Pancreas (tissue), 10 donors: ENCODE results near the gene KRT38. TPM values are rescaled to one million over a fixed set of nuclear protein-coding genes. Genes with fewer than 3 reads are reported as not detected.

ENCODE experiments used
- ATAC-seq, 4 donors: fragments of 200-7000 bp; cut with Tn5 transposase; one replicate each; pipeline versions ENCODE4 v1.8.0 to v1.9.1; 2020; ENCODE audit warnings: mild to moderate bottlenecking in 4 of 4, moderate library complexity in 4 of 4
- DNase-seq, 6 donors: peaks; one replicate each; pipeline ENCODE4 v3.0.0-alpha.2; 2020
- FAIRE-seq: peaks from 2 replicates; lab custom pipeline; 2012; peaks lifted over from hg19 to GRCh38; lab: Jason Lieb, UNC
- H3K27ac ChIP-seq, 4 donors: fragments of 200-600 bp; sonication (generic); 1 replicate in 3 of 4; 2 replicates in 1 of 4; pipeline versions ENCODE4 v1.5.0 to v1.8.0; 2020
- H3K27me3 ChIP-seq, 4 donors: fragments of 200-600 bp; one replicate each; pipeline ENCODE4 v1.8.0; 2021
- H3K36me3 ChIP-seq, 3 donors: fragments of 200-600 bp; sonication (generic) in 1 of 3; one replicate each; pipeline versions ENCODE4 v1.5.0 to v1.8.0; 2020 to 2021
- H3K4me1 ChIP-seq, 3 donors: fragments of 200-600 bp; one replicate each; pipeline ENCODE4 v1.8.0; 2021
- H3K4me3 ChIP-seq, 4 donors: fragments of 200-600 bp; sonication (generic) in 2 of 4; one replicate each; pipeline versions ENCODE4 v1.5.0 to v1.8.0; 2020 to 2021
- H3K9me3 ChIP-seq, 4 donors: fragments of 200-600 bp; one replicate each; pipeline ENCODE4 v1.8.0; 2021
- WGBS, 2 donors: extraction: QIAGEN DNeasy Blood & Tissue Kit; methylation state at CpG; one replicate each; pipeline ENCODE4 v1.1.7; 2013; 5-methylcytosine and 5-hydroxymethylcytosine counted together
- intact Hi-C, 3 donors: fragments of 100-400 bp; cut with DNase I; formaldehyde crosslinking; loops; one replicate each; pipeline versions ENCODE4 v1.11.1 to v1.14.2; 2022
- polyA plus RNA-seq, 2 donors: library from polyadenylated mRNA; stranded (reverse); fragments of 200-250 nt; gene quantifications; one replicate each; pipeline ENCODE4 v1.2.3, GENCODE V29; 2013
- total RNA-seq, 6 donors: library from RNA; stranded (reverse); fragmentation: NEBNext Ultra II Directional in 4 of 6; extraction: Animal tissue kit (Norgen Biotek cat#: 25700) in 4 of 6; gene quantifications; one replicate each; pipeline versions ENCODE4 v1.2.1 to v1.2.4, GENCODE V29; 2021 to 2023
- TF ChIP-seq, protein P1 (sequence below), 4 donors: fragments of 200-600 bp; sonication (generic) in 3 of 4; IDR thresholded peaks; one replicate each; pipeline versions ENCODE4 v1.5.0 to v1.8.0; 2021; ENCODE audit warnings: antibody characterized with exemption in 4 of 4
- donor health status: healthy with polysubstance abuse.
- donor health status: DM: no; HTN: no; CAD: no; lungs with moderate emphysema.
- donor health status: DM: no; HTN: no; CAD: no.
- donor health status: control.
- donor health status: control.
- donor health status: Bipolar disorder and iron deficiency.
- donor health status: DM: yes; HTN: yes; CAD: no.
- donor health status: DM: no; HTN: no; CAD: no.
- donor health status: DM: no; HTN: no; CAD: no.
- donor health status: DM: yes; HTN: yes; CAD: no.

Gene KRT38
- total and polyA plus RNA-seq, 8 donors: not detected

DNA sequence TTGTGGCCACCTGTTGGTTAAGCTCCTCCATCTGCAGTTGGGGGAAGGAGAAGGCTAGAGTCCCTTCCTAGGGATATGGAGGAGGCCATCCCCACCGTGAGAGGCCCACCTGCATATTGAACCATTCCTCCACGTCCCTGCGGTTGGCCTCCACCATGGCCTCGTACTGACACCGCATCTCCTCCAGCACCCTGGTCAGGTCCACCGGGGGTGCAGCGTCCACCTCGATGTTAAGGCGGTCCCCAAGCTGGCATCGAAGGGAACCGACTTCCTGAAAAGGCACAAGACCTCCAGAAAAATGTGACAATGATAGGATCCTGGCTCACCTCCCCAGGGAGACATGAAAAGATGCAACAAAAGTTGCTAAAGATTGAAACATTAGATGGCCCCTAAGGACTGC lies 23.4 kb upstream of the KRT38 start:
- H3K4me1 ChIP-seq: no peaks in the 10 kb centered on the region
- TF ChIP-seq, protein P1, sequence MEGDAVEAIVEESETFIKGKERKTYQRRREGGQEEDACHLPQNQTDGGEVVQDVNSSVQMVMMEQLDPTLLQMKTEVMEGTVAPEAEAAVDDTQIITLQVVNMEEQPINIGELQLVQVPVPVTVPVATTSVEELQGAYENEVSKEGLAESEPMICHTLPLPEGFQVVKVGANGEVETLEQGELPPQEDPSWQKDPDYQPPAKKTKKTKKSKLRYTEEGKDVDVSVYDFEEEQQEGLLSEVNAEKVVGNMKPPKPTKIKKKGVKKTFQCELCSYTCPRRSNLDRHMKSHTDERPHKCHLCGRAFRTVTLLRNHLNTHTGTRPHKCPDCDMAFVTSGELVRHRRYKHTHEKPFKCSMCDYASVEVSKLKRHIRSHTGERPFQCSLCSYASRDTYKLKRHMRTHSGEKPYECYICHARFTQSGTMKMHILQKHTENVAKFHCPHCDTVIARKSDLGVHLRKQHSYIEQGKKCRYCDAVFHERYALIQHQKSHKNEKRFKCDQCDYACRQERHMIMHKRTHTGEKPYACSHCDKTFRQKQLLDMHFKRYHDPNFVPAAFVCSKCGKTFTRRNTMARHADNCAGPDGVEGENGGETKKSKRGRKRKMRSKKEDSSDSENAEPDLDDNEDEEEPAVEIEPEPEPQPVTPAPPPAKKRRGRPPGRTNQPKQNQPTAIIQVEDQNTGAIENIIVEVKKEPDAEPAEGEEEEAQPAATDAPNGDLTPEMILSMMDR (IDR thresholded peaks at IDR 0.05): no peak
- ATAC-seq (no peak), DNase-seq (no peak), FAIRE-seq (no peak)
- H3K27me3 ChIP-seq: no peaks in the 10 kb centered on the region
- no peaks in the 10 kb centered on the region for H3K36me3 ChIP-seq
- H3K4me3 ChIP-seq: no peak overlapping the region
- WGBS, 2 donors: 72 to 84% methylated on average over 11 of the region's 11 CpGs
- H3K27ac ChIP-seq: no peak overlapping the region
- H3K9me3 ChIP-seq: no peaks in the 10 kb centered on the region
- intact Hi-C loops: no loop called here

DNA sequence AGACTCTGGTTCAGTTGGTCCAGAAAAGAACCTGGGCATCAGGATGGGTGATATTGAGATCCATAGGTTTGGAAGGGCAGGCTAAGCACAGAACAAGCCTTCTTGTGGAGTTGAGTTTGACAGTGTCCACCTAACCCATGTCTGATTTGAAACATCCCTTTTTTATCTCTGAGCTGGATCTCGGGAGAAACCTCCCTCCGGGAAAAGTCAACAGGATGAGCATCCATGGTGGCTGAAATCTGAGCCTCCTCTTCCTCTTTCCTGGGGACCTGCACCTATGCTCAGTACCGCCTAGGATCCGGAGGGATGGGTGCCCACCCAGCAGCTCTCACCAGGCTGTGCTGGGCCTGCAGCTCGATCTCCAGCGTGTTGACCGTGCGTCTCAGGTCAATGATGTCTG lies 23.0 kb upstream of the KRT38 start:
- TF ChIP-seq, protein P1 (IDR thresholded peaks at IDR 0.05): no peak
- Histone ChIP-seq H3K27ac (no peak overlapping the region), H3K36me3 (no peaks in the 10 kb centered on the region), H3K27me3 (no peaks in the 10 kb centered on the region), H3K4me3 (no peak overlapping the region), H3K9me3 (no peaks in the 10 kb centered on the region), H3K4me1 (no peaks in the 10 kb centered on the region)
- DNase-seq (no peak), ATAC-seq (no peak), FAIRE-seq (no peak)
- 80 to 87% methylated on average over 8 of the region's 8 CpGs for WGBS, 2 donors
- intact Hi-C loops: no loop called here

DNA sequence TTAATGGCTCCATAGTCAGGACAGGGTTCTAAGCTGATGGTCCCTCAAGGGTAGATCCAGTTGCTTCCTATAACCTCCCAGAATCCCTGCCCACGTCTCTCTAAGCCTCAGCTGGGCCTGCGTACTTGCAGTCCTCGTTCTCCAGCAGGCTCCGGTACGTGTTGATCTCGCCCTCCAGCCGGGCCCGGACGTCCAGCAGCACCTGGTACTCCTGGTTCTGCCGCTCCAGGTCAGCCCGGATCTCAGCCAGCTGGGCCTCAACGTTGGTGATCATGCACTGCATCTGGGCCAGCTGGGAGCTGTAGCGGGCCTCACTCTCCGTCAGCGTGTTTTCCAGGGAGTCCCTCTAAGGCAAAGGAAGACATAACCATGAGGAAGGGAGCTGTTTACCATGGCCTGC lies 21.9 kb upstream of the KRT38 start:
- H3K27me3 ChIP-seq: no peaks in the 10 kb centered on the region
- H3K36me3 ChIP-seq: no peaks in the 10 kb centered on the region
- TF ChIP-seq, protein P1 (IDR thresholded peaks at IDR 0.05): no peak
- no peak overlapping the region for H3K4me3 ChIP-seq
- intact Hi-C loops: no loop called here
- DNase-seq: no peak
- FAIRE-seq: no peak
- ATAC-seq: no peak
- no peaks in the 10 kb centered on the region for H3K9me3 ChIP-seq
- H3K27ac ChIP-seq: no peak overlapping the region
- no peaks in the 10 kb centered on the region for H3K4me1 ChIP-seq
- 74 to 76% methylated on average over 15 of the region's 15 CpGs for WGBS, 2 donors

DNA sequence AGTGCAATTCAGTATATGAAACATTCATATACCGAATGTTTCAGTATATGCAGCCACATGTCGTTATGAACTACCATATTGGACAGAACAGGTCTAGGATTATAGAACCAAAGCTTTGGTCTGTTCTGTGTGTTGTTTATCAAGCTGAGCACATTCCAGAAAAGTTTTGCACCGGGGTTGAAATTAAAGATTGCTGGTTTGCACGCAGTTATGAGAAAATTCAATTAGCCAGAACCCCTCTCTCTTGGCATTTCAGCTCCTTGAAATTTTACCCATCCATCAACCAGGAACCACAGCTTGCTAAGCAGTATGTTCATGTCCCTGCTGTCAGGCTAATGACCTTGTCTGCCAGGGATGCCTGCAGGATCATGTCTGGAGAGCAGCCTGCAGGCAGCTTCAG lies 16.9 kb upstream of the KRT38 start:
- 54 to 65% methylated on average over 4 of the region's 4 CpGs for WGBS, 2 donors
- H3K4me1 ChIP-seq: no peaks in the 10 kb centered on the region
- FAIRE-seq (no peak), ATAC-seq (no peak), DNase-seq (no peak)
- no peak overlapping the region for H3K4me3 ChIP-seq
- H3K36me3 ChIP-seq: no peaks in the 10 kb centered on the region
- TF ChIP-seq, protein P1 (IDR thresholded peaks at IDR 0.05): no peak
- no peaks in the 10 kb centered on the region for H3K9me3 ChIP-seq
- H3K27ac ChIP-seq: no peak overlapping the region
- intact Hi-C loops: no loop called here
- H3K27me3 ChIP-seq: no peaks in the 10 kb centered on the region

DNA sequence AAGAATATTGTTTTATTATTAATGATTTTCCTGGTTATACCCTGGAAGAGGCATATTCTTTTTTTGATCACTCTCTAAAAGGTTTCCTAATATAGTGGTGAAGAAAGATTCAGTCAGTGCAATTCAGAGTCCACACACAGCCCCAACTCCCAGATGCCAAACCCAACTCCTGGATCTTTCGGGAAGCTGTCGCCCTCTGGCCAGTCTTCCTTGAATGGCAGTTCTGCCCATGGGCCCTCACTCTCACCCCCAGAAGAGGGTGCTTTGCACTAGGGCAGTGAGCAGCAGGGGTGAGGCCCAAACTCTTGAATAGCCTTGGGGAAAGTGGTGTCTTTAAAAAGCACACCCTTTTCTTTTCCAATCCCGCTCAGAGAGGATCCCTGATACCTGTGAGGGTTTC lies 15.4 kb upstream of the KRT38 start:
- intact Hi-C loops: no loop called here

More for the DNA sequence above, 15.4 kb upstream of the KRT38 start:
- no peak for ATAC-seq
- FAIRE-seq: no peak
- no peaks in the 10 kb centered on the region for H3K27me3 ChIP-seq
- H3K4me1 ChIP-seq: no peaks in the 10 kb centered on the region
- no peak overlapping the region for H3K27ac ChIP-seq
- no peaks in the 10 kb centered on the region for H3K36me3 ChIP-seq
- 69 to 77% methylated on average over 3 of the region's 3 CpGs for WGBS, 2 donors
- TF ChIP-seq, protein P1 (IDR thresholded peaks at IDR 0.05): no peak
- DNase-seq: no peak
- no peaks in the 10 kb centered on the region for H3K9me3 ChIP-seq
- H3K4me3 ChIP-seq: no peak overlapping the region
